MV-4-11 (cell line): ENCODE data around the gene ZNF414.

ENCODE experiments used
- DNase-seq: peaks from one replicate; lab custom pipeline; 2025; lab: John Stamatoyannopoulos, UW

ZNF414 gene

DNA sequence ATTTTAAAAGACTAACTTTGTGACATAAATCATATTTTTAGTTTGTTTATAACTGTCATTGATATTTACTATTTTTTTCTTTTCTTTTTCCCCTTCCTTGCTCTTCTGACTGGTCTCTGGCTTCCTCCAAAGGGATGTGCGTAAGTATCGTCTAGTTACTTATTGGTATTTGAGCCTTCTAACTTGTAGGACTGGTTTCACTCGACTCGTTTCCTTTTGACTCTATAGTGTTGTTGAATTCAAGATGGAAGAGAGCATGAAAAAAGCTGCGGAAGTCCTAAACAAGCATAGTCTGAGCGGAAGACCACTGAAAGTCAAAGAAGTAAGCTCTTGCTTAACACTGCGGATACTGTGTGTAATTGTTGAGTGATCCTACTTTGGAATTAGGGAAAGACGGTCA lies 50.6 kb downstream of the ZNF414 start:
- DNase-seq = no peak

DNA sequence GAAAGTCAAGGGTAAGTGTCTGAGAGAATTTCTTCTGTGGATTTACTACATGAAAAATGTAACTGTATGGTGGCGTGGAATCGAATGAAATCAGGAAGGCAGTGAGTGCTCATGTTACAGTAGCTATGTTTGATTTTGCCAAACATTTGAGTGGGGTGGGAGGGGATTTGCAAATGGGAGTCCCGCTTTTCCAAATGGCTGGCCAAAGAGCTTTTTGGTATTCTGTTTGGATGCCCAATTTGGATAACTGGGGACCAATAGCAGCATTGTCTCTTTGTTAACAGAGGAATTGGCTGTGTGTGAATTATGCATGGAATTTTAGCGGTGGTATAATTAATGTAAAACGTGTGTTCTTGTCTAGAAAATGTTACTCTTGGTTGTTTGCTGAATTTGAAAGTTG lies 51.4 kb downstream of the ZNF414 start:
- no peak for DNase-seq

DNA sequence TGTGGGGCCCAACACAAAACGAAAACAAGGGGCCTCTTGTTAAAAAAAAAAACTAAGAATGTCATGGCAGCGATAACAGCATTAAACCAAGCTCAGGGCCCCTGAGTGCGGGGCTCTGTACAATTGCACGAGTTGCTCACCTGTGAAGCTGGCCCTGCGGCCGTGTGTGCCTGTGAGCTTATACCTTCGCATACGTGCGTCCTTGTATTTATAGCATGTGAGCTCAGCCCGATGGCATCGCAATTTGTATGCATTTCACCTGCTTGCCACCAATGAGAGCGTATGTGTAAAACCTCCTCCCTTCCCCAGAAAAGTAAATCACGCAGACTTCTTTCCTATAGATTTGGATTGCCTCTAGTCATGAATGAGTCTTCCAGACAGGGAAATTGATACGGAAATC lies 52.1 kb downstream of the ZNF414 start:
- DNase-seq = no peak

DNA sequence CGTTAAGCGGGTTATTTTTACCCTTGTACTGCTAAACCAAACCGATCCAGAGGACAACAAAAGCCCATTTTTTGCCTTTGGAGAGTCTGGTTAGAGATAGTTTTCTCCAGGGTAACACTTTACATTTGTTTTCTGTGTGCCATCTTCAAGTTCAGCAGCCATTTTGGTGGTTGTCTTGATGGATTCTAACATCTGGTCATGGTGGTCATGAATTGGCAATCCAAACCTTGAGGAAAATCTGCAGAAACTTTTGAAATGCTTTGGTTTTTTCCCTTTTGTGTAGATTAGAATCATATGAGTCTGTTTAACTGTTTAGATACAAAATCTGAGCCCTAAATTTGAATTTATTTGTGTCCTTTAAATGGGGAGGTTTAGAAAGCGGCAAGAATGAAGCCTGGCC lies 52.6 kb downstream of the ZNF414 start:
- no peak for DNase-seq

DNA sequence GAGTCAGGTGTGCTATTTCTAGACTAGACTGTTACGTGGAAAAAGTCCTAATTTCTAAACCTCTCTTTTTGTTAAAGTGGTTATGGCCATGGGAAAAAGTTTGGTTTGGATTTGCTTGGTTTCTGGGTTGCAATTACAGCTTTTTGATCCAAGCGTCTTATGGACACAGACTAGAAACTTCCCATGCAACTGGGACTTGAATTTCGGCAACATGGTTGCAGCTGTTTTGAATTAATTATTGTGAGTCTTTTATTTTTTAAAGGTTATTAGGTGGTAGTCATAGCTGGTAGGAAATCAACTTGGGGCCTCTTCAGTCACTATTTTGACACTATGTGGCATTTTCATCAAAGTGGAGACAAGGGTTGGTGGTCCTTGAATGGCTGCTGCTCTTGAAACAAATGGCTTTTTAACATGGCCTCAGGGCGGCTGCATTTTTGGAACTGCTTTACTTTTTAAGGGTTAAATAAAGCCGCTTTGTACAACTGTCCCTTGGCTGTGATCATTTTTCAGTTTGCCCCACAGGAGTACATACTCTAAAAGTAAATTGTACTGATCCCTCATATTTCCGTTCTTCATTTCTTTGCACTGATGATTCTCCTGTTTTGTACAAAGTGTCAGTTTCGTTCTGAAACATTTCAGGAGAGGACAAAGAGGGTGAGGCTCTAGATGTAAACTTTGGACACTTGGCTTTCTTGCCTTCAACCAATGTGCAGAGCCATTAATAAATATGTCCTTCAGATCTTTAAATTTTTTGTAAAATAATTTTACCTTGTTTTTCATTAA lies 53.3 kb downstream of the ZNF414 start:
- no peak for DNase-seq
